K562 (cell line): Measurements from ENCODE around the gene PADI1. TPM values are rescaled to one million over a fixed set of nuclear protein-coding genes. Genes with fewer than 3 reads are reported as not detected.

Source experiments
- ATAC-seq: fragments of 200-7000 bp; cut with Tn5 transposase; 3 replicates; pipeline ENCODE4 v1.9.1; 2020; ENCODE audit warnings: moderate library complexity
- BruUV-seq: library from RNA; stranded (reverse); fragments of 400-500 nt; replicated peaks from 2 replicates; lab custom pipeline; 2021; lab: Mats Ljungman, UMichigan
- CTCF ChIA-PET: fragments of 300-600 bp; formaldehyde crosslinking; extraction: SDS; loops from one replicate; lab custom pipeline; 2021; ENCODE audit warnings: low intra/inter-chr PET ratio; lab: Yijun Ruan, JAX
- POLR2A ChIA-PET: fragments of 300-600, 350-650 bp; sonication (Branson Sonifier 250); formaldehyde crosslinking; extraction: SDS; loops from one replicate; lab custom pipeline; 2021; ENCODE audit warnings: antibody characterized with exemption, inconsistent platforms; lab: Yijun Ruan, JAX
- DNase-seq, 4 experiments: peaks; one replicate each; pipeline versions ENCODE4 v3.0.0 to v3.0.0-alpha.2; 2011 to 2018; ENCODE audit warnings: low spot score in 3 of 4, mixed read lengths in 3 of 4; ENCODE audit errors: extremely low read depth in 1 of 4
- FAIRE-seq: peaks from 2 replicates; lab custom pipeline; 2011; peaks lifted over from hg19 to GRCh38; lab: Jason Lieb, UNC
- H2AFZ ChIP-seq: 2 replicates; pipeline ENCODE4 v1.6.0; 2011; ENCODE audit warnings: low read depth, low read length, control low read depth, inconsistent platforms
- H3K27ac ChIP-seq: fragments of 200-600 bp; 3 replicates; pipeline ENCODE4 v1.8.0; 2011; ENCODE audit warnings: low read depth, mild to moderate bottlenecking, control low read depth, inconsistent platforms, low read length, moderate library complexity, mixed read lengths; ENCODE audit errors: extremely low read depth
- H3K27me3 ChIP-seq, 2 experiments: fragments of 300-600 bp in 1 of 2; 2 replicates in 1 of 2; 3 replicates in 1 of 2; pipeline versions ENCODE4 v1.6.0 to v1.8.0; 2011; ENCODE audit warnings: inconsistent platforms in 2 of 2, low read length in 2 of 2, mild to moderate bottlenecking in 1 of 2, mixed read lengths in 1 of 2, moderate library complexity in 1 of 2; ENCODE audit not compliant: control insufficient read depth in 2 of 2, insufficient read depth in 2 of 2
- H3K36me3 ChIP-seq: fragments of 300-600 bp; 3 replicates; pipeline ENCODE4 v1.8.0; 2011; ENCODE audit warnings: mild to moderate bottlenecking, low read length, inconsistent platforms; ENCODE audit not compliant: control insufficient read depth, insufficient read depth
- H3K4me1 ChIP-seq, 2 experiments: fragments of 200-600 bp in 1 of 2; replicated peaks in 1 of 2; 2 replicates in 1 of 2; 3 replicates in 1 of 2; pipeline versions ENCODE4 v1.5.1 to v1.8.0; 2011; ENCODE audit warnings: inconsistent platforms in 2 of 2, low read length in 2 of 2, mild to moderate bottlenecking in 1 of 2, mixed read lengths in 1 of 2, moderate library complexity in 1 of 2; ENCODE audit not compliant: control insufficient read depth in 2 of 2, insufficient read depth in 2 of 2
- H3K4me2 ChIP-seq: 2 replicates; pipeline ENCODE4 v1.6.1; 2011; ENCODE audit warnings: low read length, control low read depth, inconsistent platforms, mixed read lengths; ENCODE audit not compliant: insufficient read depth
- H3K4me3 ChIP-seq: fragments of 200-600 bp; sonication (generic), shearing (Covaris generic); 2 replicates; pipeline ENCODE4 v1.5.1; 2016; ENCODE audit warnings: control low read depth, inconsistent platforms
- H3K79me2 ChIP-seq: fragments of 200-600 bp; 3 replicates; pipeline ENCODE4 v1.8.0; 2011; ENCODE audit warnings: low read length, inconsistent platforms; ENCODE audit not compliant: control insufficient read depth, insufficient read depth
- H3K9ac ChIP-seq, 2 experiments: 2 replicates each; pipeline versions ENCODE4 v1.6.0 to v1.6.1; 2011; ENCODE audit warnings: low read depth in 2 of 2, low read length in 2 of 2, control low read depth in 1 of 2, inconsistent platforms in 1 of 2, mild to moderate bottlenecking in 1 of 2, mixed read lengths in 1 of 2; ENCODE audit not compliant: insufficient read depth in 1 of 2
- H3K9me1 ChIP-seq: one replicate; pipeline ENCODE4 v1.6.0; 2011; ENCODE audit warnings: inconsistent platforms, mild to moderate bottlenecking, low read length, moderate library complexity; ENCODE audit not compliant: control insufficient read depth, insufficient read depth
- H3K9me3 ChIP-seq: replicated peaks from 2 replicates; pipeline ENCODE4 v1.5.1; 2011; ENCODE audit warnings: low read depth, low read length, inconsistent platforms; ENCODE audit not compliant: control insufficient read depth, insufficient read depth
- H4K20me1 ChIP-seq: replicated peaks from 2 replicates; pipeline ENCODE4 v1.6.1; 2011; ENCODE audit warnings: low read length, inconsistent platforms, mixed read lengths; ENCODE audit not compliant: control insufficient read depth, insufficient read depth
- CREB3L1 ChIP-seq: fragments of 450-650 bp; IDR thresholded peaks from 2 replicates; pipeline ENCODE4 v1.6.1; 2014; ENCODE audit warnings: low read depth, mild to moderate bottlenecking, moderate library complexity, borderline replicate concordance
- HMG20B ChIP-seq: fragments of 250-450 bp; sonication (Bioruptor Pico); IDR thresholded peaks from 2 replicates; pipeline ENCODE4 v1.5.0; 2021; ENCODE audit warnings: mild to moderate bottlenecking
- NFXL1 ChIP-seq: fragments of 450-650 bp; formaldehyde crosslinking; IDR thresholded peaks from 2 replicates; pipeline ENCODE4 v1.4.0; 2021; ENCODE audit warnings: mild to moderate bottlenecking
- NR2F6 ChIP-seq: fragments of 450-650 bp; formaldehyde crosslinking; IDR thresholded peaks from 2 replicates; pipeline ENCODE4 v1.4.0; 2020; ENCODE audit warnings: mild to moderate bottlenecking
- RFX5 ChIP-seq: IDR thresholded peaks from 2 replicates; pipeline ENCODE4 v1.6.1; 2011; ENCODE audit warnings: low read depth, mild to moderate bottlenecking, improper control_type of control experiment, low read length
- USF1 ChIP-seq: sonication (generic); formaldehyde crosslinking; IDR thresholded peaks from 2 replicates; pipeline ENCODE4 v1.9.0; 2022; ENCODE audit warnings: mild to moderate bottlenecking, missing genetic modification reagents
- WGBS: fragments of 100-300 bp; shearing (Covaris generic); methylation state at CpG from one replicate; pipeline ENCODE4 v1.1.6; 2016; ENCODE audit warnings: low coverage, mixed read lengths; ENCODE audit not compliant: insufficient coverage; ENCODE audit errors: missing lambda C conversion rate; 5-methylcytosine and 5-hydroxymethylcytosine counted together
- in situ Hi-C: fragments of 300-500 bp; cut with MboI; formaldehyde crosslinking; loops from 4 replicates; pipeline ENCODE4 v1.15.0; 2018; ENCODE audit warnings: inconsistent platforms, mixed read lengths
- intact Hi-C: fragments of 100-400 bp; cut with micrococcal nuclease; formaldehyde crosslinking; loops from 2 replicates; pipeline ENCODE4 v1.14.2; 2022
- polyA plus RNA-seq, 8 experiments: library from polyadenylated mRNA; depleted of rRNA in 4 of 8; stranded (reverse) in 5 of 8; unstranded in 3 of 8; fragments of >200 nt; fragmentation: Nextera tagmentation in 2 of 8; fragmentation: Illumina TruSeq in 1 of 8; extraction: Ambion mirVana in 2 of 8; extraction: Trizol in 1 of 8; gene quantifications; 2 replicates each; pipeline versions ENCODE4 v1.2.1 to v1.2.3, GENCODE V29; 2011 to 2014; ENCODE audit warnings: inconsistent platforms in 1 of 8, missing spikeins in 1 of 8
- total RNA-seq, 7 experiments: library from RNA; depleted of rRNA in 6 of 7; stranded (reverse); fragments of >200 nt in 6 of 7; fragmentation: Illumina TruSeq in 2 of 7; extraction: Trizol in 2 of 7; gene quantifications; 2 replicates each; pipeline versions ENCODE4 v1.2.1 to v1.2.3, GENCODE V29; 2011 to 2021; ENCODE audit warnings: low replicate concordance in 1 of 7

PADI1 gene
- total and polyA plus RNA-seq, 9 of the 15 experiments (the other 6 are each of a cell fraction or from before 2014, with no cell fraction given), result not detected

GRCh38 chr1:17280894-17281293, 76.0 kb downstream of the PADI1 start:
- intact Hi-C loops, result no loop called here

GRCh38 chr1:17281775-17282181, 76.8 kb downstream of the PADI1 start:
- FAIRE-seq (no peak), DNase-seq (no peak), ATAC-seq (no peak)
- H3K9ac ChIP-seq, result no peak overlapping the region
- H3K4me2 ChIP-seq, result no peak overlapping the region
- TF ChIP-seq RFX5, result no peak
- TF ChIP-seq CREB3L1, result no peak
- no peak for TF ChIP-seq NFXL1 (CRISPR knock-in tag)
- H3K9me1 ChIP-seq, result no peaks in the 10 kb centered on the region
- in situ Hi-C loops, result no loop called here
- H3K4me1 ChIP-seq, result peaks cover 2 to 4% of the 10 kb centered on the region in 2 experiments; a peak in 3 of 5 replicates
- no peaks in the 10 kb centered on the region for H3K79me2 ChIP-seq
- H3K27ac ChIP-seq, result no peak overlapping the region
- ChIA-PET POLR2A (interaction anchor here (0.6 to 0.8 kb wide), 4 partner anchors 10 to 1568 kb away, joined by 3 to 6 read pairs (median 3); no protein-coding TSS in a partner anchor), CTCF (no interaction called here)
- no peaks in the 10 kb centered on the region for H3K9me3 ChIP-seq
- WGBS, result 3% methylated on average over 8 of the region's 8 CpGs
- intact Hi-C loops, result no loop called here
- no TSS peak for BruUV-seq
- no peak overlapping the region for H2AFZ ChIP-seq
- no peak overlapping the region for H3K4me3 ChIP-seq
- no peaks in the 10 kb centered on the region for H3K36me3 ChIP-seq
- peaks cover 26 to 66% of the 10 kb centered on the region in 2 experiments for H3K27me3 ChIP-seq
- H4K20me1 ChIP-seq, result peaks cover 28% of the 10 kb centered on the region

More at GRCh38 chr1:17280894-17281293, 76.0 kb downstream of the PADI1 start:
- peaks cover 23 to 69% of the 10 kb centered on the region in 2 experiments for H3K27me3 ChIP-seq
- WGBS, result 6% methylated on average over 2 of the region's 2 CpGs
- H3K9ac ChIP-seq, result no peak overlapping the region
- no peaks in the 10 kb centered on the region for H3K9me3 ChIP-seq
- H3K36me3 ChIP-seq, result no peaks in the 10 kb centered on the region
- ChIA-PET CTCF (no interaction called here), POLR2A (interaction anchor here (0.6 to 0.8 kb wide), 2 partner anchors 9 to 57 kb away, joined by 3 to 6 read pairs; no protein-coding TSS in a partner anchor)
- in situ Hi-C loops, result no loop called here
- peaks cover 0 to 2% of the 10 kb centered on the region in 2 experiments; a peak in 2 of 5 replicates for H3K4me1 ChIP-seq
- no peaks in the 10 kb centered on the region for H3K9me1 ChIP-seq
- H4K20me1 ChIP-seq, result peaks cover 21% of the 10 kb centered on the region
- FAIRE-seq (no peak), ATAC-seq (no peak), DNase-seq (no peak)
- no peak overlapping the region for H3K27ac ChIP-seq
- H2AFZ ChIP-seq, result no peak overlapping the region
- H3K4me2 ChIP-seq, result no peak overlapping the region
- no peaks in the 10 kb centered on the region for H3K79me2 ChIP-seq
- no TSS peak for BruUV-seq
- H3K4me3 ChIP-seq, result no peak overlapping the region
- TF ChIP-seq USF1 (peak; percentile 50; the same call in 1 of the 2 replicates), NR2F6 (no peak), HMG20B (CRISPR knock-in tag) (no peak)
